Left kidney (tissue), 8 donors: ENCODE measurements around the gene CD79B. TPM values are rescaled to one million over a fixed set of nuclear protein-coding genes. Genes with fewer than 3 reads are reported as not detected.

Experiments
- DNase-seq: peaks from one replicate; pipeline ENCODE4 v3.0.0-alpha.2; 2013
- long read RNA-seq, 8 donors: transcript quantifications; one replicate each; lab custom pipeline, GENCODE V29; 2026
- polyA plus RNA-seq: library from polyadenylated mRNA; unstranded; fragments of 120-200 nt; gene quantifications from one replicate; pipeline ENCODE4 v1.2.1, GENCODE V29; 2013; ENCODE audit not compliant: insufficient read length

The CD79B gene
- 2.1 TPM for polyA plus RNA-seq
- long read RNA-seq, donor 1, partial matches to known transcripts = 0 of 1 reads
- long read RNA-seq, donor 1, other reads (novel, unspliced or antisense) = 0 of 1 reads
- long read RNA-seq, donor 2 = 0 reads
- long read RNA-seq, donor 3, partial matches to known transcripts = 0 of 1 reads
- long read RNA-seq, donor 3, other reads (novel, unspliced or antisense) = 0 of 1 reads
- long read RNA-seq, donor 4 = 0 reads
- long read RNA-seq, donor 5, partial matches to known transcripts = 0 of 4 reads
- long read RNA-seq, donor 5, other reads (novel, unspliced or antisense) = 0 of 4 reads
- long read RNA-seq, donor 6, partial matches to known transcripts = 0 of 1 reads
- long read RNA-seq, donor 6, other reads (novel, unspliced or antisense) = 0 of 1 reads
- long read RNA-seq, donor 7, partial matches to known transcripts = 0 of 2 reads
- long read RNA-seq, donor 7, other reads (novel, unspliced or antisense) = 0 of 2 reads
- long read RNA-seq, donor 8 = 0 reads

GRCh38 chr17:63931981-63932561 lies at the start of gene CD79B:
TSS of gene CD79B (minus strand) at chr17:63932331. CDS start at chr17:63932261, 70 bp downstream.
- DNase-seq = no peak

- no peak for DNase-seq
These were observed 46.4 kb upstream of the CD79B start for GRCh38 chr17:63978272-63979200.

- no peak for DNase-seq
These were observed 44.6 kb upstream of the CD79B start for GRCh38 chr17:63976702-63977101.

- DNase-seq = no peak
These were observed 43.5 kb upstream of the CD79B start for GRCh38 chr17:63975541-63976092.

DNA sequence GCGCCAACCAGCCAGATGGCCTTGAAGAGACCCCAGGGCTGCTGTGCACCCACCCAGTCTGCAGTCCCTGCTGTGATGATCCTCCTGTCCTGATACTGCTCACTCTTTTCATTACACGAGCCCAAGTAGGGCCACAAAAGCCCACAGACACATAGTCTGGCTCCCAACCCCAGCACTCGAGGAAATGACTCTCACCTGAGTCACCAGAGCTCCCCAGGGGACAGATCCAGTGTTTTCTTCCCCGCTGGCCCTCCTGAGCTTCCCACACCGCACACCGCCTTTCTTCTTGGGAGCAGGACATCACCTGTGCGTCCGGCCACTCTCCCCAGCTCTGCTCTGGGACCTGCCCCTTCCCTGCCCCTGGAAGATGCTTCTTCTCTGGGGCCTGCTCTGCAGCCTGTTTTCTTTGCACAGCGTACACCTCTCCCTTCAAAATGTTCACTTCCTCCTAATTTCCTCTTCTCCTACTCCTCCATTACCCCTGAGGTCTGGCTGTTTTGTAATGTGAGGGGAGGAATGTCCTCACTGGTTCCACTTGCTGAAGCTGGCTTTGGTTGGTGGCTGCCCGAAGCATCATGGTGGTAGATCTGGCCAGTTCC lies 42.6 kb upstream of the CD79B start:
- no peak for DNase-seq

GRCh38 chr17:63973930-63974593 lies 41.9 kb upstream of the CD79B start:
- no peak for DNase-seq

- DNase-seq = no peak
These were observed 41.1 kb upstream of the CD79B start for GRCh38 chr17:63973247-63973646.

DNA sequence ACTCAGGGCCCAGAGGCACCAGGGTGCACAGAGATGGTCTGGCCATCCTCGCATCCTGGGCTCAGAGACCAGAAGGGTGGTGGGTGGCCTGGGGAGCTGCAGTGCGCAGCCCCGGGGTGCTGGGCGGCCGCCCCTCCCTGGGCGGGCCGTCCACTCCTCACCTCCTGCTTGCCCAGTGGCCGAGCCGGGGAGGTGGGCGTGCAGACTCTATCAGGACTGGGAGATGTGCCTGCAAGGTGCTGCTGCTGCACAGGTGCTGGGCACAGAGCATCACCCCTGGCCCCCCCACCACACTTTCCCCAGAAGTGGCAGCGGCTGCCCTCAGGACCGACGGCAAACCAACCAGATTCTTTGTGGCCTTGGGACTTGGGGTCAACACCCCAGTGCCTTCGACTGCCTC lies 40.7 kb upstream of the CD79B start, which contains the start of gene SCN4A:
Gene SCN4A, minus strand, starts transcription at position 123 of the 400 bp plus-strand sequence. Its CDS starts 77 bp downstream, at position 46.
- no peak for DNase-seq

DNA sequence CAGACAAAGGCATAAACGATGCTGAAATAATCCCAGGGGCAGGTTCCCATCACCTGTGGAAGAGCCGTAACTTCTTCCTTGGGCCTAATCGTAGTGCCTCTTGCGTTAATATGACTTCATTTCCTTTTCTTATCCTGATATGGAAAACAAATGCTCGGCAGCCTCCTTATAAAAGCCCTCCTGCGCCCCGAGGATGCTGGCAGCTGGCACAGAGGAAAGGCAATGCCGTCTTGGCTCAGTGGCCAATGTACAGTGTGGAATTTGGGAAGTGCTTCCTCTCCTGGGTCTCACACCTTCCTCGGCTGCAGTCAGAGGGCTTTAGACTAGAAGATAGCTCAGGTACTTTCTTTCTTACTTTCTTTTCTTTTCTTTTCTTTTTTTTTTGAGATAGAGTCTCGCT lies 37.1 kb upstream of the CD79B start:
- DNase-seq = no peak

DNA sequence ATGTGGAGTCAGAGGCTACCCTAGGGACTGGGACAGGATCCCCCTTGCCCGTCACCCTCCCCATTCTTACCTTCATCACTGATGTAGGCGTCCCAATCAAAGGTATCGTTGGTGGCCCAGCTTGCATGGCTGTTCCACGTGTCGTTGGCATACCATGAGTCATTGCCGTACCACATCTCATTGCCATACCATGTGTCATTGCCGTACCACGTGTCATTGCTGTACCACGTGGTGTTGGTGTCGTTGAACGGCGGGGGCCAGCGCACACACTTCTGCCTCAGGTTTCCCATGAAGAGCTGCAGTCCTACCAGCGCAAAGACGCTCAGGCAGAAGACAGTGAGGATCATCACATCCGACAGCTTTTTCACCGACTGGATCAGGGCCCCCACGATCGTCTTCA lies 35.8 kb upstream of the CD79B start:
- no peak for DNase-seq

GRCh38 chr17:63966646-63967264 lies 34.6 kb upstream of the CD79B start:
- no peak for DNase-seq

GRCh38 chr17:63963123-63963522 lies 31.0 kb upstream of the CD79B start:
- DNase-seq = no peak

GRCh38 chr17:63962298-63962744 lies 30.2 kb upstream of the CD79B start:
- DNase-seq = no peak

DNA sequence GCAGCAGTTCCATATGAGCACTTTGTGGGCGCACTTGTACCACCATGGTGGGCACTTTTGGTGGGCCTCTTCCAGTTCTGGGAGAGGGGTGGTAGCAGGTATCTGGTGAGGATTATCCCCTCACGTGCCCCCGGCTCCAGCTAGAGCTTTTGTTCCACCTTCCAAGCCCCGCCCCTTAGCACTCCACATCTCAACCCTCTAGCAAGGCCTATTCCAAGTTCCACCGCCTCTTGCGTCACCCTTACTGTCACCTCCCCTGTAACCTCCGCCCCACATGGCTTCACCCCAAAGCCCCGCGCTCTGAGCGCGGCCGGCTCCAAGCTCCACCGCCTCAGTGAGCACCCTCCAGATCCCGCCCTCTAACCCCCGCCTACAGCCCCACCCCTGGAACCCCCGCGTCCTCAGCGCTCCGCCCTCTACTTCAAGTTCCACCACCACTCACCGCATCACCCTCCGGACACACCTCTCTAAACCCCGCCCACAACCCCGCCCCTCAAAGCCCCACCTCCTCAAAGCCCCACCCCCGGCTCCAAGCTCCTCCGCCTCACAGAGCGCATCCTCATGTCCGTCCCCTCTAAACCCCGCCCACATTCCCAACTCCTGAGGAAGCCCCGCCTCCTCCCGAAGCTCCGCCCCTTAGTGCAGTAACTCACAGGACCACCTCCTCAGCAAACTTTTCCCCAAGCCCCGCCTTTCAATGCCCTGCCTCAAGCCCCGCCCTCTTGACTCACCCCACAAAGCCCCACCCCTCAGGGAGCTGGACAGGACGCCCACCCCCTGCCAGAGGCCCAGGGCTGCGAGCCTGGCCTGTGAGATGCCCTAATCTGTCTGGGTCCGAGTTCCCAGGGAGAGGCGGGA lies 29.5 kb upstream of the CD79B start:
- DNase-seq = no peak

DNA sequence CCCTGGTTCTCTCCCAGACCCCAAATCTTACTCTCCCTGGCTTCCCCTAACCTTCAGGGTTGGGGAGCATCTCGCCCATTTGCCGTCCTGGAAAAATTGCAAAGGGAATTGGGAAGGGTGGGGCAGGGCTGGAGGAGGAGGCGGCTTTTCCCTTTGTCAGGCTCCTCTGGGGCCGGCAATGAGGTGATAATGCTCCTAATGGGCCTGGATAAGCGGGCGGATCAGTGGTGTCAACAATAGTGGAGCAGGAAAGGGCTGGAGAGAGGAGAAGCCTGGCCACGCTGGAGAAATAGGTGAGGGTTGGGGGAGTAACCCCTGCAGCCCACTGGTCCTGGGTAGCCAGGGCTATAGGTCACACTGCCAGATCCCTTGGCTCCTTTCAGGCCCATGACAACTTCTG lies 28.3 kb upstream of the CD79B start:
- no peak for DNase-seq

DNA sequence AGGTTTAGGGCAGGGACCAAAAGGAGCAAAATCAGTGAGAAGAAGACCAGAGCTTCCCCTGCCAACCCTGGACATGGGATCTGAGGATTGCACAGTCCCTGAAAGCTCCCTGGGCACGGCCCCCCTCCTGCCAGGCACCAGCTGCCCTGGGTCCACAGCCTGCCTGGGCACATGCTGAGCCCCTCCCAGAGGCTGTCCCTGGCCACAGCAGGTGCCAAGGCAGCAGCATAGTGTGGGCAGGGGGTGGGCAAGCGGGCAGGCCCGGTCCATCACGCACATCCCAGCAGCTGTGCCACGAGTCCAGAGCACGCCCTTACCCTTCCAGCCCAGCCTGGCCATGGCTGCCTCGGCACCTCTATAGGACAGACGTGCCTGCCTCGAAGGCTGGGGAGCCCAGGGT lies 27.9 kb upstream of the CD79B start:
- DNase-seq = no peak

- DNase-seq = no peak
These were observed 24.3 kb upstream of the CD79B start for GRCh38 chr17:63956296-63956920.

DNA sequence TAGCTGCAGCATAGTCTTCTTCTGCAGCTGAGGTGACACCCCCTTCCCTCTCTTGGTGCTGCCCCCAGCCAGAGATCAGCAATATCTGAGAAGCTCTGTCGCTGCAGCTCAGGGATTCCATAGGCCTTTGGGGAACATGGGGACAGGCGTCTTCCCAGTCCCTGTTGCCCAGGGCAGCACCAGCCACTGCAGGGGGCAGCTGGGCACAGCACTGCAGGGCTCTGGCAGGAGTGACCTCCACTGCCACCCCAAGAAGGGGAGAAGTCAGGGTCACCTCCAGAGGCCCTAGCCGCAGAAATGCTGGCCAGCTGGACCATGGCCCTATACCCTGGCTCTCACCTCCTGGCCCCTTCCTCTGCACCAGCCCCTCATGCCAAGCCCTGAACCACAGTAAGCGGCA lies 23.7 kb upstream of the CD79B start:
- no peak for DNase-seq

DNA sequence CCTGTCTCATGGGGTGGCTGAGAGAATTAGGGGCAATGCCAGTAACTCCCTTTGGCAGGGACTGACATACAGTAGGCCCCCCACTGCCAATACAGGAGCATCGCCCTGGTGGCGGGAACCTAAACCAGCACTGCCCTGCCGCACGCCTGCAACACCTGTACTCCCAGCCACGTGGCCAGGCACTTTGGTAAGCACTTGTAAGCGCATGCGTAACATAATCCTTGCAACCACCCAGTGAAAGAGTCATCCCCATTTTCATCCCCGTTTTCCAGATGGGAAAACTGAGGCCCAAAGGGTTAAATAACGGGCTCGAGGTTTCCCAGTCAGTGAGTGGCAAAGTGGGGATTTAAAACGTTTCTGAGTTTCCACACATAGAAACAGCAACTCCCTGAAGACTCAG lies 23.1 kb upstream of the CD79B start:
- no peak for DNase-seq
